Epithelial cell of esophagus (primary cell): ENCODE data around the gene KRTAP10-2.

Experiments
- DNase-seq: peaks from one replicate; pipeline ENCODE4 v3.0.0; 2010; ENCODE audit warnings: low read depth
- H3K4me3 ChIP-seq: 2 replicates; pipeline ENCODE4 v1.5.1; 2011; ENCODE audit warnings: mild to moderate bottlenecking, low read length, control low read depth
- CTCF ChIP-seq: IDR thresholded peaks from 2 replicates; pipeline ENCODE4 v1.5.1; 2011; ENCODE audit warnings: low read depth, mild to moderate bottlenecking, low read length, control low read depth, inconsistent platforms; ENCODE audit not compliant: insufficient read depth; ENCODE audit errors: missing control alignments

The KRTAP10-2 gene

GRCh38 chr21:44572959-44573583, 21.8 kb upstream of the KRTAP10-2 start:
- no peak overlapping the region for H3K4me3 ChIP-seq
- no peak for TF ChIP-seq CTCF
- no peak for DNase-seq

- H3K4me3 ChIP-seq = no peak overlapping the region
- DNase-seq = no peak
- TF ChIP-seq CTCF = no peak
These were observed 20.8 kb upstream of the KRTAP10-2 start for GRCh38 chr21:44571844-44572782.

GRCh38 chr21:44571296-44571695, 20.0 kb upstream of the KRTAP10-2 start:
- DNase-seq = no peak
- H3K4me3 ChIP-seq = no peak overlapping the region
- TF ChIP-seq CTCF = no peak

- no peak for DNase-seq
- H3K4me3 ChIP-seq = no peak overlapping the region
- no peak for TF ChIP-seq CTCF
These were observed 18.7 kb upstream of the KRTAP10-2 start for GRCh38 chr21:44569861-44570517.

- H3K4me3 ChIP-seq = no peak overlapping the region
- no peak for TF ChIP-seq CTCF
These were observed 17.6 kb upstream of the KRTAP10-2 start for GRCh38 chr21:44568667-44569556.

GRCh38 chr21:44568261-44568660, 17.0 kb upstream of the KRTAP10-2 start:
- TF ChIP-seq CTCF = no peak
- no peak overlapping the region for H3K4me3 ChIP-seq
- DNase-seq = no peak

More at GRCh38 chr21:44568667-44569556, 17.6 kb upstream of the KRTAP10-2 start:
- no peak for DNase-seq
